Glomerular visceral epithelial cell (primary cell): Measurements from ENCODE around the gene CASP8AP2.
"Not testable (repeated sequence)": the region's sequence is repeated elsewhere in the genome, so short reads cannot be mapped to it uniquely, and the experiment has no call there.

Experiments
- DNase-seq: peaks from one replicate; pipeline ENCODE4 v3.0.0-alpha.2; 2016; ENCODE audit errors: extremely low spot score

The CASP8AP2 gene

DNA sequence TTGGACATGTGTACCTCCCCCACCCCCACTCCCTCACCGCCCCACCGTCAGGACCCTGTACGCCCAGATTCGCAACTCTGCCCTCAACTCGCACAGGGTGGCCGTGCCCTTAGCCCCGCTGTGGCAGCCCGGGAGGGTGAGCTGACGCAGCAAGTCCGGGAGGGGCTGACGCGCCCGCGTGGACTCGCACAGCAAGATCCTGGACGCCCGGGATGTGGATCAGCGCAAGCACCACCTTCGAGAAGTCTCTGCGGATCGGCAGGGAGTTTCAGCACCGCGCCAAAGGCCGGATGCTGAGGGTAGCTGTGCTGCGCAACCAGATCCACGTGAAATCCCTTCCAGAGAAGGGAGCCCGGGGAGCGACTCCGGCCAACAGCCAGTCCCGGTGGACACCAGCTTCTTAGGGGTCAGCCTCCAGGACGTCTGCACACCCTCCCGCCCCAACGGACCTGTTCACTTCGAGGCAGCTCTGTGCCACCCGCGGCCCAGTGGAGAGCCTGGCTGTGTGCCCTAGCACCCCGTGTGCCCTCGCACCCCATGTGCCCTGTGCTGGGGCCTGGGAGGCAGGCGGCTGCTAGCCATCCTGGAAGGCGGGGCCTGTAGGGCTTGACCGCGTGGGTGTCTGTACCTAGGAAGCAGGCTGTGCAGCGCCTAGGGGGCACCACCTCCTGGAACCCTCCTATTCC is 57.9 kb downstream of the CASP8AP2 start:
- DNase-seq, result peak; percentile 15

GRCh38 chr6:89888138-89888514 is 58.4 kb downstream of the CASP8AP2 start:
- no peak for DNase-seq

GRCh38 chr6:89888871-89889270 is 59.2 kb downstream of the CASP8AP2 start:
- DNase-seq, result no peak

DNA sequence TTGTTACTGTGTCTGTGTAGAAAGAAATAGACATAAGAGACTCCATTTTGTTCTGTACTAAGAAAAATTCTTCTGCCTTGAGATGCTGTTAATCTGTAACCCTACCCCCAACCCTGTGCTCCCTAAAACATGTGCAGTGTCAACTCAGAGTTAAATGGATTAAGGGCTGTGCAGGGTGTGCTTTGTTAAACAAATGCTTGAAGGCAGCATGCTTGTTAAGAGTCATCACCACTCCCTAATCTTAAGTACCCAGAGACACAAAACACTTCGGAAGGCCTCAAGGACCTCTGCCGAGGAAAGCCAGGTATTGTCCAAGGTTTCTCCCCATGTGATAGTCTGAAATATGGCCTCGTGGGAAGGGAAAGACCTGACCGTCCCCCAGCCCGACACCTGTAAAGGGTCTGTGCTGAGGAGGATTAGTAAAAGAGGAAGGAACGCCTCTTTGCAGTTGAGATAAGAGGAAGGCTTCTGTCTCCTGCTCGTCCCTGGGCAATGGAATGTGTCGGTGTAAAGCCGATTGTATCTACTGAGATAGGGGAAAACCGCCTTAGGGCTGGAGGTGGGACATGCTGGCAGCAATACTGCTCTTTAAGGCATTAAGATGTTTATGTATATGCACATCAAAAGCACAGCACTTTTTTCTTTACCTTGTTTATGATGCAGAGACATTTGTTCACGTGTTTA is 61.3 kb downstream of the CASP8AP2 start:
- DNase-seq, result not testable (repeated sequence)

GRCh38 chr6:89892577-89892976 is 62.9 kb downstream of the CASP8AP2 start:
- DNase-seq, result not testable (repeated sequence)

DNA sequence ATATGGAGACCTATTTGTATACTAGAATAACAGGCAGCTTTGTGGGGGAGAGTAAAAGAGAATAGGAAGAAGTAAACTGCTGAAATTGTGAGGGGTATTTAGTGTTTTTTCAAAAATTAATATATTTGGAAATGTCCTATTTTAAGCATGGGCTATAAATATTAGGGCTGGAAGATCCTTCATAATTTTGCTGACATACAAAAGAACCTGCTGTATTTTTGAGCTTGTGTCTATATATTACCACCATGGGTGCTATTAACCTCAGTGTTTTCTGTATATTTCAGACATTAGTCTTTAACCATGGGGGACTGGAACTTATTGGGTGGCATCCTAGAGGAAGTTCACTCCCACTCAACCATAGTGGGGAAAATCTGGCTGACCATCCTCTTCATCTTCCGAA is 64.5 kb downstream of the CASP8AP2 start, which contains the start of gene GJA10:
Gene GJA10, plus strand, starts transcription at position 301 of the 400 bp plus-strand sequence. Its CDS starts 0 bp downstream, at position 301.
- no peak for DNase-seq

- peak; percentile 50 for DNase-seq
Measured at GRCh38 chr6:89895276-89895874, 65.7 kb downstream of the CASP8AP2 start.

DNA sequence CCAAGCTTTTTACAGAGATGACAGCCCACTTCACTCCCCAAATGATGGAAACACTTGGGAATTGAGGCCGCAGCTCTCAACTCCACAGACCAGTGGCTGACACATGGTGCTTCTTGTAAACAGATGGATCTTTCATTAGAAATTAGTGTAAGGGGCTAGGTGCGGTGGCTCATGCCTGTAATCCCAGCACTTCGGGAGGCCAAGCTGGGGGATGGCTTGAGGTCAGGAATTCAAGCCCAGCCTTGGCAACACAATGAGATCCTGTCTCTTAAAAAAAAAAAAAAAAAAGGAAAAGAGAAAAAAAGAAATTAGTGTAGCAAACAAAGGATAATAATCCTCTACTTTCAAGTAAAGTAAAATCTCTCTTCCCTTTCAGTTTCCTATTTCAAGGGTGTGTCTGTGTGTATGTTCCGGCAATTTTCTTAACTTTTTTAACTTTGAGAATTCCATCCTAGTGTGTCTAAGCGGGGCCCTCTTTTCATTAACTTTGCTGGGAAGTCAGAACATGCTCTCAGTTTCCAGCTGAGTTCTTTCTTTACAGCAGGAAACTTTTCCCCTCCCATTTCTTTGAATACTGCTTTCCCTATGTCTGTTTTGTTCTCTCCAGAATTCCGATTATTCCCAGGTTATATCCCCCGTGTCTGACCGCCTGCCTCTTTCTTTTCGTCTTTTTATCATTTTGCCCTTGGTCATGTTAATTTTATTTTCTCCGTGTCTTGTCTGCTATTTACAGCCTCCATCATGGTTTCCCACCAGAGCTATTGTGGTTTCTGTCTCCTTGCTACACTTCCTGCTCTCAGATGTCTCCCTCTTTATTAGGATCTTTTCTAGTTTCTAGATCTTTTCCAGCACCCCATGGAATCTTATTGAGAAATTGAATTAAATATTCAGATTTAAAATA is 80.6 kb downstream of the CASP8AP2 start:
- not testable (repeated sequence) for DNase-seq

DNA sequence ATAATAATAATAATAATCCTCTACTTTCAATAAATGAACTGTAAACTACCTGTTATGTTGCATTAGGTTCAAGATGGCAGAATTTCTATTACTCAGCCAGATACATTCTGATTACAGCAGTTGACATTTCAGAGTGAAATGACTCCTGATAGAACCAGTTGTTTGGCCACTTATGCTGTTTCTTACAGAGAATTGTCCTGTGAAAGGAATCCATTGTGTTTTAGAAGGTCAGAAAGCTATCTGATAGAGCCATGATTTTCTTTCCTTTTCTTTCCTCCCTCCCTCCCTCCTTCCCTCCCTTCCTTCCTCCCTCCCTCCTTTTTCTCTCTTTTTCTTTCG is 81.2 kb downstream of the CASP8AP2 start:
- DNase-seq, result no peak

- DNase-seq, result no peak
Measured at GRCh38 chr6:89916136-89916920, 86.6 kb downstream of the CASP8AP2 start.

DNA sequence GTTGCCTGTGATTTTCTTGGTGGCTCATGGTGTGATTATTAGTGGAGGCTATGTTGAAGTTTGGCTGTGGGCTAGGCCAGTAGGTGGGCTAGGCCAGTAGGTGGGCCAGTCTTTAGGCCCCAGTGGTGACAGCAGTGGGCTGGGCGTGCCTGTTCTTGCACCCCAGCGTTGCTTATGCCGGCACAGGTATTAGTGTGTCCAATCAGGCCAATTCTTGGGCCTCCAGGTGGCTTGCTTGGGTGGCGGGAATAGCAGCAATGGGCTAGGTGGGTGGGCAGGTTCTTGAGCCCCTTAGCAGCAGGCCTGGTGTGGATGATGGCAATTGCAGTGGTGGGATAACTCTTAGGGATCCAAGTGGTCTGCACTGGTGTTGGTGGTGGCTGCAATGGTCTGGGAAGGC is 87.5 kb downstream of the CASP8AP2 start:
- DNase-seq, result no peak

DNA sequence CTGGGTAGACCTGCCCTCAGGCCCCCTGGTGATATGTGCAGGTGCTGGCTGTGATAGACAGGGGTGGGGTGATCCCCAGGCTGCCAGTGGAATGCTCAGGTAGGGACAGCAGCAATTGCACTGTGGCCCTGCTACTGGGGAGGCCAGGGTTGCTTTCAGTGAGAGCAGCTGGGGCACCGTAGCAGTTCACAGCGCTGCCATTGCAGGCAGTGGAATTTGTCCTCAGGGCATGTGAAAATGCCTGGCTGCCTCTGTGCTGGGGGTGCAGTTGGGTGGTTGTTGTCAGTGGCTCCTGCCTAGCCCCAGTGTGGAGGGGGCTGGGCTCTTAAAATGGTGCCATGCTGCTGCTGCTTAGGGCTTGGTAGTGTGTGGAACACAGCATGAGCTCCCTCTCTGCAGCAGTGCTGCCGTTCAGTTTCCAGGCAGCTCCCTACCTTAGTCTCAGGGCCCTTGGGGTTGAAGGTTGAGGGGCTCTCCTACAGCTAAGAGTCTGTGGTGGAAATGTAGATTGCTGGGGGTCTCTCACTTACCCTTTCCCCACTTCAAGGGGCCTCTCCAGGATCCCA is 88.2 kb downstream of the CASP8AP2 start:
- DNase-seq, result no peak
